NCI-H2081 (cell line): Measurements from ENCODE around the gene FILIP1L.
A peak's percentile ranks its signal among the peaks of the same experiment; 100 is the strongest.

Experiments
- DNase-seq, 2 experiments: peaks; one replicate each; lab custom pipeline; 2025; lab: John Stamatoyannopoulos, UW

FILIP1L gene

GRCh38 chr3:100009276-100010086 is 104.8 kb downstream of the FILIP1L start:
- no peak for DNase-seq

GRCh38 chr3:100008081-100008698 is 106.1 kb downstream of the FILIP1L start:
- DNase-seq, result peak in 1 of 2 experiments; percentile 40

GRCh38 chr3:100007313-100007712 is 107.0 kb downstream of the FILIP1L start:
- DNase-seq, result no peak

- DNase-seq, result no peak
Measured at GRCh38 chr3:100006570-100007271, 107.6 kb downstream of the FILIP1L start.

- DNase-seq, result no peak
Measured at GRCh38 chr3:100005665-100006393, 108.5 kb downstream of the FILIP1L start.

GRCh38 chr3:100004931-100005330 is 109.4 kb downstream of the FILIP1L start:
- DNase-seq, result no peak

- DNase-seq, result no peak
Measured at GRCh38 chr3:100003609-100004503, 110.4 kb downstream of the FILIP1L start.

GRCh38 chr3:100002599-100003350 is 111.5 kb downstream of the FILIP1L start:
- DNase-seq, result peak; percentile 7 to 67

- peak; percentile 39 to 82 for DNase-seq
Measured at GRCh38 chr3:100001526-100002270, 112.6 kb downstream of the FILIP1L start.

- DNase-seq, result no peak
Measured at GRCh38 chr3:100001083-100001482, 113.2 kb downstream of the FILIP1L start.

- no peak for DNase-seq
Measured at GRCh38 chr3:99999536-99999935, 114.8 kb downstream of the FILIP1L start.

- no peak for DNase-seq
Measured at GRCh38 chr3:99997293-99997692, 117.0 kb downstream of the FILIP1L start.

- no peak for DNase-seq
Measured at GRCh38 chr3:99990179-99990578, 124.1 kb downstream of the FILIP1L start.

GRCh38 chr3:99984668-99985067 is 129.6 kb downstream of the FILIP1L start:
- no peak for DNase-seq

GRCh38 chr3:99984139-99984538 is 130.2 kb downstream of the FILIP1L start:
- no peak for DNase-seq

GRCh38 chr3:99982650-99983049 is 131.7 kb downstream of the FILIP1L start:
- no peak for DNase-seq

GRCh38 chr3:99981138-99981537 is 133.2 kb downstream of the FILIP1L start:
- no peak for DNase-seq

GRCh38 chr3:99980606-99981005 is 133.7 kb downstream of the FILIP1L start:
- DNase-seq, result no peak

GRCh38 chr3:99978221-99978620 is 136.1 kb downstream of the FILIP1L start:
- no peak for DNase-seq

GRCh38 chr3:99976584-99976983 is 137.7 kb downstream of the FILIP1L start:
- DNase-seq, result no peak
